CD4-positive, alpha-beta T cell (primary cell): ENCODE results near the gene CCL15. TPM values are rescaled to one million over a fixed set of nuclear protein-coding genes. Genes with fewer than 3 reads are reported as not detected.
"Not testable (repeated sequence)": the region's sequence is repeated elsewhere in the genome, so short reads cannot be mapped to it uniquely, and the experiment has no call there.

Experiments used
- ATAC-seq: fragments of 200-7000 bp; cut with Tn5 transposase; one replicate; pipeline ENCODE4 v1.10.0; 2022; ENCODE audit warnings: mild to moderate bottlenecking; ENCODE audit not compliant: poor library complexity
- CTCF ChIA-PET: fragments of 350-600 bp; sonication (Branson Sonifier 250); formaldehyde crosslinking; loops from one replicate; lab custom pipeline; 2021; ENCODE audit warnings: antibody characterized with exemption, inconsistent platforms; lab: Charles Lee
- POLR2A ChIA-PET: fragments of 350-600 bp; sonication (Branson Sonifier 250); formaldehyde crosslinking; loops from one replicate; lab custom pipeline; 2021; ENCODE audit warnings: antibody characterized with exemption, inconsistent platforms; lab: Charles Lee
- DNase-seq, 14 experiments: peaks; one replicate each; pipeline ENCODE4 v3.0.0-alpha.2; 2013 to 2020; ENCODE audit warnings: mixed read lengths in 2 of 14
- H3K27ac ChIP-seq, 2 donors: one replicate each; pipeline versions ENCODE4 v1.5.1 to v1.7.0; 2013; ENCODE audit warnings: low read length in 2 of 2, low read depth in 1 of 2, mild to moderate bottlenecking in 1 of 2
- H3K27me3 ChIP-seq, 2 experiments: 1 replicate in 1 of 2; 2 replicates in 1 of 2; pipeline versions ENCODE4 v1.6.1 to v1.7.0; 2013; ENCODE audit warnings: low read length in 2 of 2, control low read depth in 1 of 2, mild to moderate bottlenecking in 1 of 2, moderate library complexity in 1 of 2; ENCODE audit not compliant: insufficient read depth in 2 of 2, control insufficient read depth in 1 of 2
- H3K36me3 ChIP-seq: one replicate; pipeline ENCODE4 v1.6.1; 2013; ENCODE audit warnings: low read length, control low read depth; ENCODE audit not compliant: insufficient read depth
- H3K4me1 ChIP-seq: one replicate; pipeline ENCODE4 v1.6.1; 2013; ENCODE audit warnings: low read length, control low read depth; ENCODE audit not compliant: insufficient read depth
- H3K4me3 ChIP-seq: one replicate; pipeline ENCODE4 v1.5.1; 2013; ENCODE audit warnings: mild to moderate bottlenecking, low read length, moderate library complexity
- H3K9me3 ChIP-seq, 2 experiments: 1 replicate in 1 of 2; 2 replicates in 1 of 2; pipeline versions ENCODE4 v1.6.1 to v1.7.0; 2013; ENCODE audit warnings: low read length in 2 of 2, mild to moderate bottlenecking in 2 of 2, control low read depth in 1 of 2, moderate library complexity in 1 of 2; ENCODE audit not compliant: control insufficient read depth in 1 of 2, insufficient read depth in 1 of 2
- H3K27ac Mint-ChIP-seq: one replicate; pipeline ENCODE4 v1.8.0; 2020; ENCODE audit warnings: mixed read lengths
- H3K27me3 Mint-ChIP-seq: one replicate; pipeline ENCODE4 v1.8.0; 2021; ENCODE audit warnings: mixed read lengths
- H3K36me3 Mint-ChIP-seq: one replicate; pipeline ENCODE4 v1.8.0; 2021; ENCODE audit warnings: low read depth, mixed read lengths
- H3K4me1 Mint-ChIP-seq: one replicate; pipeline ENCODE4 v1.8.0; 2021; ENCODE audit warnings: low read depth, mixed read lengths
- H3K4me3 Mint-ChIP-seq: one replicate; pipeline ENCODE4 v1.8.0; 2020; ENCODE audit warnings: mild to moderate bottlenecking, mixed read lengths
- H3K9me3 Mint-ChIP-seq: one replicate; pipeline ENCODE4 v1.8.0; 2020; ENCODE audit warnings: mixed read lengths
- intact Hi-C, 2 experiments: fragments of 100-400 bp; cut with DNase I in 1 of 2; cut with micrococcal nuclease in 1 of 2; formaldehyde crosslinking; loops; one replicate each; pipeline versions ENCODE4 v1.15.1 to v1.9.0; 2023 to 2025; cut with DNase I, micrococcal nuclease
- total RNA-seq, 174 experiments: library from RNA in 2 of 174; stranded (reverse) in 2 of 174; gene quantifications; one replicate each; pipeline ENCODE4 v1.2.3 and lab custom pipeline; 2021 to 2026
- TF ChIP-seq, protein P1 (sequence below): fragments of 200-600 bp; IDR thresholded peaks from one replicate; pipeline ENCODE4 v1.8.0; 2022; ENCODE audit warnings: antibody characterized with exemption, mild to moderate bottlenecking

The CCL15 gene
- total RNA-seq, 2 experiments from 2014 or later, result not detected

DNA sequence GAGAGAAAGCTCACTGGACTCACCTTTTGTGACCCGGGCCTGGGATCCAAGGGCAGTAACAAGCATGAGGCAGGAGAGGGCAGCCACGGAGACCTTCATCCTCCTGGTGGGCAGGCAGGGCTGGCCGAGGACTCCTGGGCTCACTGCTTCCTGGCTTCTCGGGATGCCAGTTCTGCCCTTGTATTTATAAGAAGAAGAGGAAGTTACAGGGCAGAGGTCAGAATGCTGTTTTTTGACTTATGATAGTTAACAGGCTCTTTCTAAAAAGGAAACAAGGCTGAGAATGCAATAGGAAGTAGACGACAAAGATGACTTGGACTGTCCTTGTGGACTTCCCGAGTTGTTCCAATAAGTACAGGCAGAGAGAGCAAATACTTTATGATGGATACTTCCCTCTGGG, 16.4 kb upstream of the CCL15 start, which contains the start of gene CCL23:
TSS of gene CCL23 (minus strand) at position 174 of the 400 bp plus-strand sequence. CDS start at position 99, 75 bp downstream.
- peak in 2 of 14 experiments; percentile 14 for DNase-seq
- peaks cover 51% of the 10 kb centered on the region for H3K27me3 Mint-ChIP-seq

DNA sequence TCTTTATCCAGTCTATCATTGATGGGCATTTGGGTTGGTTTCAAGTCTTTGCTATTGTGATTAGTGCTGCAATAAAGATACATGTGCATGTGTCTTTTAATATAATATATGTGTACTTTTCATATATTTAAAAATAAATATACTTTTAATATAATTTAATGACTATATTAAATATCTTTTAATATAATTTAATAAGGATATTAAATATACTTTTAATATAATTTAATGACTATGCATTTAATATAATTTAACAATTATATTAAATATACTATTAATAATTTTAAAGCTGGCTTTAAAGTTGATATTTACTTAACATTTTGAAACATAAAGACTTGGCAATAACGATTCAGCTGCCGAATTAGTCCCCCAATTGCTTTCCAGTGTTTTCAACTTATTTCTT, 15.2 kb upstream of the CCL15 start:
- CTCF ChIA-PET, result no interaction called here
- DNase-seq, result no peak
- Mint-ChIP-seq H3K36me3 (no peaks in the 10 kb centered on the region), H3K27ac (no peak overlapping the region), H3K9me3 (no peaks in the 10 kb centered on the region), H3K4me3 (no peak overlapping the region), H3K27me3 (peaks cover 51% of the 10 kb centered on the region), H3K4me1 (no peaks in the 10 kb centered on the region)
- Histone ChIP-seq H3K27ac (no peak overlapping the region), H3K4me3 (no peak overlapping the region), H3K27me3 (peaks cover 0 to 10% of the 10 kb centered on the region in 2 experiments), H3K36me3 (no peaks in the 10 kb centered on the region), H3K4me1 (no peaks in the 10 kb centered on the region), H3K9me3 (peaks cover 0 to 7% of the 10 kb centered on the region in 2 experiments)
- no peak for ATAC-seq
- TF ChIP-seq, protein P1, sequence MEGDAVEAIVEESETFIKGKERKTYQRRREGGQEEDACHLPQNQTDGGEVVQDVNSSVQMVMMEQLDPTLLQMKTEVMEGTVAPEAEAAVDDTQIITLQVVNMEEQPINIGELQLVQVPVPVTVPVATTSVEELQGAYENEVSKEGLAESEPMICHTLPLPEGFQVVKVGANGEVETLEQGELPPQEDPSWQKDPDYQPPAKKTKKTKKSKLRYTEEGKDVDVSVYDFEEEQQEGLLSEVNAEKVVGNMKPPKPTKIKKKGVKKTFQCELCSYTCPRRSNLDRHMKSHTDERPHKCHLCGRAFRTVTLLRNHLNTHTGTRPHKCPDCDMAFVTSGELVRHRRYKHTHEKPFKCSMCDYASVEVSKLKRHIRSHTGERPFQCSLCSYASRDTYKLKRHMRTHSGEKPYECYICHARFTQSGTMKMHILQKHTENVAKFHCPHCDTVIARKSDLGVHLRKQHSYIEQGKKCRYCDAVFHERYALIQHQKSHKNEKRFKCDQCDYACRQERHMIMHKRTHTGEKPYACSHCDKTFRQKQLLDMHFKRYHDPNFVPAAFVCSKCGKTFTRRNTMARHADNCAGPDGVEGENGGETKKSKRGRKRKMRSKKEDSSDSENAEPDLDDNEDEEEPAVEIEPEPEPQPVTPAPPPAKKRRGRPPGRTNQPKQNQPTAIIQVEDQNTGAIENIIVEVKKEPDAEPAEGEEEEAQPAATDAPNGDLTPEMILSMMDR, result no peak
- POLR2A ChIA-PET, result no interaction called here
- intact Hi-C loops, result no loop called here

More for the DNA sequence above, 16.4 kb upstream of the CCL15 start, which contains the start of gene CCL23:
- no peaks in the 10 kb centered on the region for H3K4me1 Mint-ChIP-seq
- H3K9me3 Mint-ChIP-seq, result no peaks in the 10 kb centered on the region
- TF ChIP-seq, protein P1, result no peak
- intact Hi-C loops, result no loop called here
- peaks cover 0 to 1% of the 10 kb centered on the region in 2 experiments for H3K9me3 ChIP-seq
- POLR2A ChIA-PET, result no interaction called here
- CTCF ChIA-PET, result no interaction called here
- H3K4me3 Mint-ChIP-seq, result no peak within 1 kb of the TSS
- no peaks in the 10 kb centered on the region for H3K36me3 ChIP-seq
- no peak within 1 kb of the TSS for H3K4me3 ChIP-seq
- H3K4me1 ChIP-seq, result no peaks in the 10 kb centered on the region
- H3K36me3 Mint-ChIP-seq, result no peaks in the 10 kb centered on the region
- no peak for ATAC-seq
- H3K27ac ChIP-seq, result no peak within 1 kb of the TSS
- H3K27ac Mint-ChIP-seq, result no peak within 1 kb of the TSS
- H3K27me3 ChIP-seq, result peaks cover 0 to 10% of the 10 kb centered on the region in 2 experiments

DNA sequence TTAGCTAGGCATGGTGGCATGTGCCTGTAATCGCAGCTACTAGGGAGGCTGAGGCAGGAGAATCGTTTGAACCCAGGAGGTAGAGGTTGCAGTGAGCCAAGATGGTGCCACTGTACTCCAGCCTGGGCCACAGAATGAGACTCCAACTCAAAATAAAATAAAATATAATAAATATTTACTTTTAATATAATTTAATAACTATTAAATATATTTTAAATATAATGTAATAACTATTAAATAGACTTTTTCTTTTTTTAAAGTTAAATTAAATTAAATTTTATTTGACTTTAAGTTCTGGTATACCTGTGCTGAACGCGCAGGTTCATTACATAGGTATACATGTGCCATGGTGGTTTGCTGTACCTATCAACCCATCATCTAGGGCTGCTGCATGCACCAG, 14.5 kb upstream of the CCL15 start:
- CTCF ChIA-PET, result not testable (repeated sequence)

DNA sequence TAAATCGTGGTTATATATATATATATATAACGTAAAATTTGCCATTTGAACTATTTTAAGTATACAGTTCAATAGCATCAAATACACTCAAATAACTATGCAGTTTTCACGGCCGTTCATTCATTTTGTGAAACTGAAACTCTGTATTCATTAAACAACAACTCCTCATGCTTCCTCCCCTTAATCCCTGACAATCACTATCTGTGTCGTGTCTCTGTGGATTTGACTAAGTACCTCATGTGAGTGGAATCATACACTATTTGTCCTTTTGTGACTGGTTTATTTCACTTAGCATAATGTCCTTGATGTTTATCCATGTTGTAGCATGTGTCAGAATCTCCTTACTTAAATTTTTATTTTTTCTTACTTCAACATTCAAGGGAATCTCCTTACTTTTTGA, 13.6 kb upstream of the CCL15 start:
- Histone ChIP-seq H3K36me3 (no peaks in the 10 kb centered on the region), H3K4me3 (no peak overlapping the region), H3K27ac (no peak overlapping the region), H3K27me3 (peaks cover 0 to 10% of the 10 kb centered on the region in 2 experiments), H3K9me3 (peaks cover 0 to 7% of the 10 kb centered on the region in 2 experiments), H3K4me1 (no peaks in the 10 kb centered on the region)
- DNase-seq (no peak), ATAC-seq (no peak)
- POLR2A ChIA-PET, result no interaction called here
- H3K9me3 Mint-ChIP-seq, result no peaks in the 10 kb centered on the region
- CTCF ChIA-PET, result no interaction called here
- H3K4me1 Mint-ChIP-seq, result no peaks in the 10 kb centered on the region
- intact Hi-C loops, result no loop called here
- H3K27me3 Mint-ChIP-seq, result peaks cover 46% of the 10 kb centered on the region
- H3K36me3 Mint-ChIP-seq, result no peaks in the 10 kb centered on the region
- no peak overlapping the region for H3K4me3 Mint-ChIP-seq
- TF ChIP-seq, protein P1, result no peak
- H3K27ac Mint-ChIP-seq, result no peak overlapping the region

More for the DNA sequence above, 14.5 kb upstream of the CCL15 start:
- ATAC-seq, H3K27ac ChIP-seq, H3K36me3 ChIP-seq, DNase-seq, intact Hi-C loops, H3K4me1 Mint-ChIP-seq, H3K4me3 ChIP-seq, H3K9me3 ChIP-seq, H3K9me3 Mint-ChIP-seq, H3K4me1 ChIP-seq, POLR2A ChIA-PET, H3K36me3 Mint-ChIP-seq, H3K4me3 Mint-ChIP-seq, H3K27ac Mint-ChIP-seq: not testable (repeated sequence)
- H3K27me3 Mint-ChIP-seq, result peaks cover 50% of the 10 kb centered on the region
- H3K27me3 ChIP-seq, result peaks cover 0 to 10% of the 10 kb centered on the region in 2 experiments
